H7 (cell line): ENCODE measurements around the gene INPP5A. TPM values are rescaled to one million over a fixed set of nuclear protein-coding genes. Genes with fewer than 3 reads are reported as not detected.
A peak's percentile ranks its signal among the peaks of the same experiment; 100 is the strongest.
"Not testable (repeated sequence)": the region's sequence is repeated elsewhere in the genome, so short reads cannot be mapped to it uniquely, and the experiment has no call there.

Experiments used
- DNase-seq: peaks from one replicate; pipeline ENCODE4 v3.0.0; 2012
- H3K27me3 ChIP-seq: 2 replicates; pipeline ENCODE4 v1.6.0; 2011; ENCODE audit warnings: mild to moderate bottlenecking, low read length; ENCODE audit not compliant: control insufficient read depth, insufficient read depth
- H3K36me3 ChIP-seq: replicated peaks from 2 replicates; pipeline ENCODE4 v1.5.1; 2011; ENCODE audit warnings: low read length; ENCODE audit not compliant: control insufficient read depth, insufficient read depth
- H3K4me3 ChIP-seq: 2 replicates; pipeline ENCODE4 v1.5.1; 2011; ENCODE audit warnings: low read depth, mild to moderate bottlenecking, control low read depth, low read length, moderate library complexity; ENCODE audit not compliant: insufficient read depth
- total RNA-seq: library from RNA; depleted of rRNA; stranded (reverse); fragments of >200 nt; shearing (Covaris generic); gene quantifications from 2 replicates; pipeline ENCODE4 v1.2.3, GENCODE V29; 2014

INPP5A gene
- total RNA-seq, 1 experiment from 2014 or later = 29.2 TPM

DNA sequence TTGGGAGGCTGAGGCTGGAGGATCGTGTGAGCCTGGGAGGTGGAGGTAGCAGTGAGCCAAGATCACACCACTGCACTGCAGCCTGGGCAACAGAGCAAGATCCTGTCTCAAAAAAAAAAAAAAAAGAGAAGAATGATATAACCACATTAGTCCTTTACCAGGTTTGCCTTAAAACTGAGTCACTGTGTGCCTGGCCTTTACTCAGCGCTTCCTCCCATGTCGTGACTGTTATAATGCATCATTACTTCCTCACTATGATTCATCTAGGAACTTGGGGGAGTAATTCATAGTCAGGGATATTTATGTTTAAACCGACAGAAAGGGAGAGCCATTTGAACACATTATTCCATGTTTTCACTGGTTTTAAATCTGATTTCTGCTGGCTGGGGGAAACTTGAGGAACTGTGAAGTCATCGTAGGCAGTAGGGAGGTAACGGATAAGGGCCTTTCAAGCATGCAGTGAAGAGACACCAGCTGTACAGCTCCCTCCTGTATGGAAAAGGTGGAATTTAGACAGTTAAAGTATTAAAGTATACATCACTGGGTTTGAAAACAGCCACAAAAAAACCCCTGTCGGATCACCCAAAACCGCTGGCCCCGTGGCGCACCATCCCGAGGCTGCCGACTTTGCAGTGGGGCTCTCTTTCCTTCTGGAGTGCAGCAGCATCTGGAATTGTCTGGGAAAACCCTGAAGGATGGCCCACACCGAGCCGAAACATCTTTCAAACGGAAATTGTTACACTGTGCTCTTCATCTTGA is 128.5 kb downstream of the INPP5A start:
- Histone ChIP-seq H3K4me3 (no peak overlapping the region), H3K27me3 (no peaks in the 10 kb centered on the region), H3K36me3 (no peaks in the 10 kb centered on the region)
- no peak for DNase-seq

DNA sequence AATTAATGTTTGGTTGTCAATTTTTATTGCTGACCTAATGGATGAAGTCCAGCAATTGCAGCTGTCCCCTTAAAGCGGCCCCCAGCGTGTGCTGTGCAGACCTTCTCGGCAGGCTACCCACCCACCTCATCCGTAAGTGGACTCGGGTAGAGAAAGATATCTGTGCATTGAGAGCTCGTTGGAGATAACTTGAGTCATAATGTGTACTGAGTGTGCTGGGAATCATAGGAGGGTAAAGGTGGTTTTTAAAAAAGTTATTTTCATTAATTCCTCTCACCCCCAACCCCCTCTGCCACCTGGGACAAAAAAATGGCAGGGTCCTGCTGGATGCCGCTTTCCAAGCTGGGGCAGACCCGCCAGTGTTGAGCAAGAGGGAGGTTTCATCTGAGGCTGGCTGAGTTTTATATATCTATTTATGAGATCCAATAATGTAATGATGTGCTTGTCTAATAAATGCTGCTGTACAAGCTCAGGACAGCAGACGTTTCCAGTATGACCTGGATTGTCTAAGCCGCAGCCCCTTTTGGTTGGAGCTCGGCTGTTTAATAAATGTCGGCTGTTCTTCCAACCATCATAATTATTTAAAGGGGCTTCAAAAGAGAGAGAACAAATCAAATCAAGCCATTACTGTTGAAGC is 129.2 kb downstream of the INPP5A start:
- Histone ChIP-seq H3K27me3 (no peaks in the 10 kb centered on the region), H3K36me3 (no peaks in the 10 kb centered on the region), H3K4me3 (no peak overlapping the region)
- no peak for DNase-seq

DNA sequence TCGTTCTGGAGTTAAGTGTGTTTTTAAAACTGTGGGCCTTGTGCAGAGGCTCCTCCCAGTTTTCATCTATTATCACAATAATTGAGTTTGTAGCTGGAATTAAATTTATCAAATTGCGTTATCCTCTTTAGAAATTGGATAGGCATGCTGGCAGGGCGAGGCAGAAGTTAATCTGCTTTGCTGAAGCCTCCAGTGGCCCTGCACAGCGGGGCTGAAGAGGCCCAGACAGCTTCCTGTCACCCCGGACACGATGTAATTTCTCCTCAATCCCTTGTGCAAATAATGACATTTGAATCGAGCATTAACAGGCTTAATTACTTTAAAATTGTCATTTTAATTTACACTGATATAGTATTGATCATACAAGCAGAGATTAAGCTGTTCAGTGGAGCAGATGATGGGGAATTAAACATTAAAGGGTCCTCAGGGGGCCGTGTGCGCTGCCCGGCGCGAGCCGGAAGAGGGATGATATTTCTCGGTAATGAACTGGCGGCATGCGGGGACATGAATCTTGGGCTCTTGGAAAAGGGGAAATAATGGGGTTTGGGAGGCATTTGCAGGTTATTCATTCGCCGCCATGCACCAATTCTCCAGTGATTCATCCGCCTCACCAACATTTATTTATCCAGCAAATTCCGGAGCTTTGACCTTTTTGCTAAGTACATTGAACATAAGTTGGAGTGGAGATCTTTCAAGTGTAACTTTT is 129.9 kb downstream of the INPP5A start:
- H3K27me3 ChIP-seq = no peaks in the 10 kb centered on the region
- DNase-seq = no peak
- H3K36me3 ChIP-seq = no peaks in the 10 kb centered on the region
- no peak overlapping the region for H3K4me3 ChIP-seq

DNA sequence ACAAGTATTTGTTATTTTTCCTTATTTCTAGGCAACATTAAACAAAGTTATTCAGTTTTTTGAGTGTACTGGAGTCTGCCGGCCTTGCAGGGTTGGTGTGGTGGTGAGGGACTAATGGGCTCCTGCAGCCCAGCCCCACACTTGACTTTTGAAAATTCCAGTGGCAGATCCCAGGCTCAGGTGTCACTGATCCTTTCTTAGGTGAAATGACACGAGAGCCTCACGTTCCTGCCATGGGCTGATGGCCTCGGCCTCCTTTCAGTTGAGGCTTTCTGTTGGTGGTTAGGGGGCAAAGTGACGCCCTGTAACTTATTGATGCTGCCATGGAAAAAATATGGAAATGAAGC is 130.4 kb downstream of the INPP5A start:
- DNase-seq = no peak
- Histone ChIP-seq H3K4me3 (no peak overlapping the region), H3K36me3 (no peaks in the 10 kb centered on the region), H3K27me3 (no peaks in the 10 kb centered on the region)

DNA sequence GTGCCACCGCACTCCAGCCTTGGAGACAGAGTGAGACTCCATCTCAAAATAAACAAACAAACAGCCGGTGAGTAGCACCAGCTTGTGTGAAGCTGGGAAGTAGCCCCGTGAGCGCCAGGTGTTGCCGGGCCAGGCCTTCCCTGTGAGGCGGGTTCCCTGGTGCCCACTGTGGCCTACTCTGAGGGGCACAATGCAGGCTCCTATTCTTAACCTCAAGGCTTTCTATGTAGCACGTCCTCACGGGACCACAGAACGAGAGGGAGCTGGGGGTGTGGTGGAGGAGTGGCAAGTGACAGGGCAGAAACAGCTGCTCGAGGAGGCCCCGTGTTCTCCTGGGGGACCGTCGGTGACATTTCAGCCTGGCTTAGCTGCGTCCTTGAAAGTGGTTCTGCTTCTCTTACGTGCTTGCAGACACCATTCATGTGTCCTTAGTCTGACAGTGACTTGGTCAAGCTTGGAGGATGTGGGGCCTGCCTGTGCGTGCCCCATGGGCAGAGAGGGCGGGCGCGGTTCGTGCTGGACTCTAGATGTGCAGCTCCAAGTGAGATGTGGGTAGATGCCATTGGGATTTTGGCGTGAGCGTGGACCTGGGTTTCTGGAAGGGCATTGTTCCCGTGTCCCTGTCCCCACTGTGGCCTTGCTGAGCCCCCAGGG is 131.7 kb downstream of the INPP5A start:
- no peaks in the 10 kb centered on the region for H3K27me3 ChIP-seq
- no peak overlapping the region for H3K4me3 ChIP-seq
- no peaks in the 10 kb centered on the region for H3K36me3 ChIP-seq
- no peak for DNase-seq

DNA sequence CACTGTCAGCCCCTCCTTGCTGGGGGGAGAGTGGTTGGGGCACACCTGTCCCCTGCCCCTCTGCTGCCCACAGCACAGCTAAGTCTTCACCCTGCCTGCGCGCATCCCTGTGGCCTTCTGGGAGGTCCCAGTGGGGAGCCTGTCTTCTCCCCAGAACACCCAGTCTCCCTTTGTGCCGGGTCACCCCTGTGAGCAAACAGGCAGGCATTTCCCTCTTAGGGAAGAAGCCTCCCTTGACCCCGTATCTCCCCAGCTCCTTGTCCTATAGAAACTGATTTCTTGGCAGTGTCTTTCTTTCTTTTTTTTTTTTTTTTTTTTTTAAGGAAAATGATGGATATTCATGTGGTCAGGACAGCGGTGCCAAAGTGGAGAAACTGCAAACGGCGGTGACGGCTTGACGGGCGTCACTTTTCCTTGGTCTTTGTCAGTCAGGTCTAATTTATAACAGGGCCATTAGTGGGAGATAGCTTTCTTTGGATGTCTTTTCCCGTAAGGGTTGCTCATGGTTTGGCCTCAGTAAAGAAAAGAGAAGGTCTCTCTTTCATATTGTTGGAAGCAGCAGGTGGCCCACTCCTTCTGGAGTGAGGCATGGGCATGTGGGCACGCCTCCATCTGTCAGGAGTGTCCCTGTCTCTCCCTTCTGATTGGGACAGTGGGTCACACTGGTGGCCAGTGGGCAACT is 133.1 kb downstream of the INPP5A start:
- H3K36me3 ChIP-seq = no peaks in the 10 kb centered on the region
- peak; percentile 72 for DNase-seq
- no peak overlapping the region for H3K4me3 ChIP-seq
- no peaks in the 10 kb centered on the region for H3K27me3 ChIP-seq

DNA sequence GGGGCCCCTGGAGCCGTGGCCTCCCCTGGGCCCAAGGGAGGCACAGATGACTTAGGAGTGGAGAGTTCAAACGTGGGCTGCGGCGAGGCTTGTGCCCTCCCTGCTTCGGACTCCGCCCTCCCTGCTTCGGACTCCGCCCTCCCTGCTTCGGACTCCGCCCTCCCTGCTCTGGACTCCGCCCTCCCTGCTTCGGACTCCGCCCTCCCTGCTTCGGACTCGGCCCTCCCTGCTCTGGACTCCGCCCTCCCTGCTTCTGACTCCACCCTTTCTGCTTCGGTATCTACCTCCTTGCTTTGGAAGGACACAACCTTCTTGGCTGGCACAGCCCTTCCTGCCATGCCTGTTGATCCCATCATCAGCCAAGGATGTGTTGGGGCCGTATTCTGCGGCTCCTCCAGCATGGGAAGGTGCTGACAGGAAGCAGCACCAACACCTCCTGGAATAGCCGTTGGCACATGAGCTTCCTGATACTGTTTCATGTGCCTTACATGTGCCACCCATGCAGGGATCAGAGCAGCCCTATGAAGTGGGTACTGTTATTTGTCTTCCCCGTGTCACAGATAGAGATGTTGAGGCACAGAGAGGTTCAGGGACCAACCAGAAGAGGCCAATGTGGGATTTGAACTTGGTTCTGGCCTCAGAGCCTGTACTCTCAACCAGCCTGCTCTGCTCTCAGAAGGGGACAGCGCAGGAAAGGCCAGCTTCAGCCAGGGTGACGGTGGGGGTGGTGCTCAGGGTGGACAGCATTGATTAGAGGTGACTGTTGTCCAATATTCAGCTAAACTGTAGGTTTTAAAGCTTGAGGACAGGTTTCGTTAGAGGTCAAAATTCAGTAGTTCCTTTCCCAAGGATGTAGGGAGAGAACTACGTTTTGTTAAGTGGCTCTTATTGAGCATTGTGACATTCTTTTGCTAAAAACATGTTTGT is 133.9 kb downstream of the INPP5A start:
- Histone ChIP-seq H3K27me3 (no peaks in the 10 kb centered on the region), H3K36me3 (no peaks in the 10 kb centered on the region), H3K4me3 (no peak overlapping the region)
- no peak for DNase-seq

DNA sequence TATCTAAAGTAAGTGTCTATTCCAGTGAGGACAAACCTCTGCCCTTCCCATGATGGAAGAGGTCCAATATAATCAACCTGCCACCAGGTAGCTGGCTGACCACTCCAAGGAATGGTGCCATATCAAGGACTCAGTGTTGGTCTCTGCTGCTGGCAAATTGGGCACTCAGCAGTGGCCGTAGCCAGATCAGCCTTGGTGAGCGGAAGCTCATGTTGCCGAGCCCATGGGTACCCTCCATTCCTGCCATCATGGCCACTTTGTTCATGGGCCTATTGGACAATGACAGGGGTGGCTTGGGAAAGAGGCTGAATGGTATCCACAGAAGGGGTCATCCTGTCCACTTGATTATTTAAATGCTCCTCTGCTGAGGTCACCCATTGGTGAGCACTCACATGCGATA is 136.2 kb downstream of the INPP5A start:
- not testable (repeated sequence) for H3K36me3 ChIP-seq, DNase-seq, H3K4me3 ChIP-seq, H3K27me3 ChIP-seq

DNA sequence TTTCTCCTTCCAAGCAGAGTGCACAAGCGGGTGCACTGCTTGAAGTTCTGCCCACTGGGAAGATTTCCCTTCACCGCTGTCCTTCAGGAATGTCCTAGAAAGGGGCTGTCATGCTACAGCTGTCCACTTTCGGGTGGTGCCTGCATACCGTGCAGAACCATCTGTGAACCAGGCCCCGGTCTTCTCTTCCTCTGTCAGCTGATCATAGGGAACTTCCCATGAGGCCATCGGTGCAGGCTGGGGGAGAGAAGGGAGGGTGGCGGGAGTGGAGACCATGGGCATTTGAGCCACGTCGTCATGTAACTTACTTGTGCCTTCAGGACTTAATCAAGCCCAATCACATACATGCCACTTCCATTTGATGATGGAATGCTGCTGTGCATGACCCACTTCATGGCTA is 136.7 kb downstream of the INPP5A start:
- no peak for DNase-seq
- H3K36me3 ChIP-seq = no peaks in the 10 kb centered on the region
- no peaks in the 10 kb centered on the region for H3K27me3 ChIP-seq
- no peak overlapping the region for H3K4me3 ChIP-seq

DNA sequence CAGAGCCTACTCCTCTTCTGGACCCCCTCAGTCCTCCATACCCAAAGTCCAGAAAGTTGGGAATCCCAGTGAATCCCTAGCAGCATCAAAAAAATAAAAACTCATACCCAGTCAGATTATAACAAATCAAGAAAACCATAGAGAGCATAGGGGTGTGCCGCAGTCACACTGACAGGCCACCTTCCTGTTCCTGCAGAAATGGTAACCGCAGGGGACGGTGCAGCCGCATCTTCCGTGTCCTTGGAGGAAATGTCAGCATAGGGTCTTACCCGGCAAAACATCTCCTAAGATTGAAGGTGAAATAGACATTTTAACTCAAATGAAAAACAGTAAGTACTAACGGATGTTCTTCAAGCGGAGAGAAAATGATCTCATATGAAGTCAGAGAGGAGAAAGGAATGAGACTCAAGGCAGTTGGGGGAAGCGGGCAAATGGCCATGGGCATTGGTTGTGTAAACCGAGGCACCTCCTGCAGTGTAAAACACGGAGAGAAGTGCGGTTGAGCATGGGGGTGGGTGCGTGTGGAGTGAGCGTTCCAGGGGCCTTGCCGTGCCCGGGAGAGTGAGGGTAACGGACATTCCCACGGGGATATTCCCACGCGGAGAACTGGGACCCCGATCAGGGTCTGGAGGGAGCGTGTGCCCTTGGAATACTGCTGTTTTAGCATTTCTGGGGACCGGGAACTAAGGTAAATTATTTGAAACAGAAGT is 137.6 kb downstream of the INPP5A start:
- Histone ChIP-seq H3K36me3 (no peaks in the 10 kb centered on the region), H3K27me3 (no peaks in the 10 kb centered on the region), H3K4me3 (no peak overlapping the region)
- no peak for DNase-seq

DNA sequence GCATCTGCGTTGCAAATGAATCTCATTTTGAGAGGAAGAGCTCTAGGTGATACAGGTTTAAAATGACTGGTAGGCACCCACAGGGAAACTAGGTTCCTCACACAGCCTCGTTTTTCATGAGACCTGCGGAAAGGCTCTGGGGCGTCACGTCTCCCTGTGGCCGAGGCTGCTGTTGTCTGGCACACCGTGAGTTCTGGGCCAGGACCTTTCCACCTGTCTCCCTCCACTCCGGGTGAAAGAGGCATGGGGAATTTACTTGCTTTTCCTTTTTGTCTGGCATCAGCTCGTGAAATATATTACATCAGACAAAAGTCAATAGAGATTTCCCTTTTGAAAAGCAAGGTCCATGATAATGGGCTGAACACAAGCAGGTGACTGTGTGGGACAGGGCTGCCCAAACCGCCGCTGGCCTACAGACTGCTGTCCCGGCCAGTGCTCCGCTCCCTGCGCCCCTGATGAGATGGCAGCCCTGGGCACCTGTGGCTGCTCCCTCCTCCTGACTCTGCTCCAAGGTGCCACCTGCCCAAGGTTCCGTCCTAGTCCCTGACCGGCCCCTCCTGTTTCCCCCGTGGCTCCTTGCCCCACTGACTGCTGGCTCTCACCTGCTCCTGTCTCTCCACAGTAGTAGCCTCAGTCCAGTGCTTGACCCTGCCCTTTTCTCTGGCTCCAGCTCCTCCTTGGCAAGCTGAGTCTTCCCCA is 138.8 kb downstream of the INPP5A start:
- Histone ChIP-seq H3K36me3 (no peaks in the 10 kb centered on the region), H3K4me3 (no peak overlapping the region), H3K27me3 (no peaks in the 10 kb centered on the region)
- DNase-seq = no peak

DNA sequence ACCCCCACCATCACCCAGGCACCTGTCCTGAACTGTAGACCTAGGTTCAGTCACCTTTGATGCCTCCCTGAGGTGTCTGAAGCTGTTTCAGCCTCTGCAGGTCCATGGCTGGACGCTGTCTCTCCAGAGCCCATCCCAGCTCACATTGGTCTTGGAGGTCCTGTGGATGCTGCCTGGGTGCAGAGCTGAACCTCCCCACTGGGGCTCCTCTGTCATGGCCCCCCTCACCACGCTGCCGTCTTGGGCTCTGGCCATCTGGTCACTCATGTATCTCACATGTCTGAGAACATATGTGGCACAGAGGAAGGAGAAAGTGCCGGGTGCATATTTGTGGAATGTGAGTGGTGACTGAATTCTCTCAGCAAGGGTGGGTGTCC is 139.5 kb downstream of the INPP5A start:
- Histone ChIP-seq H3K27me3 (no peaks in the 10 kb centered on the region), H3K4me3 (no peak overlapping the region), H3K36me3 (no peaks in the 10 kb centered on the region)
- peak; percentile 16 for DNase-seq
